Gastroesophageal sphincter (tissue), 3 donors: ENCODE results near the gene GRK3.

ENCODE experiments used
- EP300 ChIP-seq: sonication (generic); formaldehyde crosslinking; IDR thresholded peaks from one replicate; pipeline ENCODE4 v1.6.1; 2017; ENCODE audit warnings: antibody characterized with exemption, mild to moderate bottlenecking
- POLR2A ChIP-seq, 2 donors: fragments of 450-650 bp; IDR thresholded peaks; one replicate each; pipeline ENCODE4 v1.6.1; 2017; ENCODE audit warnings: antibody characterized with exemption in 2 of 2, mild to moderate bottlenecking in 2 of 2, moderate library complexity in 1 of 2
- TF ChIP-seq, protein P1 (sequence below), 4 experiments: fragments of 200-600 bp in 2 of 4; fragments of 450-650 bp in 2 of 4; sonication (generic) in 1 of 4; IDR thresholded peaks; one replicate each; pipeline ENCODE4 v1.5.1; 2017 to 2019; ENCODE audit warnings: antibody characterized with exemption in 4 of 4, mild to moderate bottlenecking in 2 of 4, moderate library complexity in 2 of 4

DNA sequence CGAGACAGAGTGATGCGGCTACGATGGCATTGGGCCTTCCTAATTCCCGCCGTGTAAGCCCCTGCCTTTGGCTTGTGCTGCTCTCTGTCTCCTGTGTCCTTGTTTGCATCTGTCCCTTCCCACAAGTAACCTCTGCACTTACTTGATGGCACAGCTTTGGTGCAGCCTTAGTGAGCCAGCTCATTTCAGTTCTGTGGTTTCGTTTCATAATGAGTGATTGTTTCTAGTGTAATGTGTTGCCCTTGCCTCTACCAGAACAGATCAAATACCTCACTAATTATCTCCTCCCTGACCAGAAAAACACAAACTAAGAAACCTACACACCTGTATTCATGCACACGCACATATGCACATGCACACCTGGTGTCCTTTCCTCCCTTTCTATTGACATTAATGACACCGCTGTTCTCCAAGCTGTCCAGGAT lies 58.8 kb downstream of the GRK3 start:
- TF ChIP-seq POLR2A (IDR thresholded peaks at IDR 0.05) (no peak), EP300 (no peak)
- TF ChIP-seq, protein P1, sequence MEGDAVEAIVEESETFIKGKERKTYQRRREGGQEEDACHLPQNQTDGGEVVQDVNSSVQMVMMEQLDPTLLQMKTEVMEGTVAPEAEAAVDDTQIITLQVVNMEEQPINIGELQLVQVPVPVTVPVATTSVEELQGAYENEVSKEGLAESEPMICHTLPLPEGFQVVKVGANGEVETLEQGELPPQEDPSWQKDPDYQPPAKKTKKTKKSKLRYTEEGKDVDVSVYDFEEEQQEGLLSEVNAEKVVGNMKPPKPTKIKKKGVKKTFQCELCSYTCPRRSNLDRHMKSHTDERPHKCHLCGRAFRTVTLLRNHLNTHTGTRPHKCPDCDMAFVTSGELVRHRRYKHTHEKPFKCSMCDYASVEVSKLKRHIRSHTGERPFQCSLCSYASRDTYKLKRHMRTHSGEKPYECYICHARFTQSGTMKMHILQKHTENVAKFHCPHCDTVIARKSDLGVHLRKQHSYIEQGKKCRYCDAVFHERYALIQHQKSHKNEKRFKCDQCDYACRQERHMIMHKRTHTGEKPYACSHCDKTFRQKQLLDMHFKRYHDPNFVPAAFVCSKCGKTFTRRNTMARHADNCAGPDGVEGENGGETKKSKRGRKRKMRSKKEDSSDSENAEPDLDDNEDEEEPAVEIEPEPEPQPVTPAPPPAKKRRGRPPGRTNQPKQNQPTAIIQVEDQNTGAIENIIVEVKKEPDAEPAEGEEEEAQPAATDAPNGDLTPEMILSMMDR (IDR thresholded peaks at IDR 0.05), result no peak
